Choroid plexus epithelial cell (primary cell): ENCODE results near the gene PARD3.
"Not testable (repeated sequence)": the region's sequence is repeated elsewhere in the genome, so short reads cannot be mapped to it uniquely, and the experiment has no call there.

Source experiments
- DNase-seq: peaks from one replicate; pipeline ENCODE4 v3.0.0-alpha.2; 2010; ENCODE audit warnings: low read depth
- H3K4me3 ChIP-seq: 2 replicates; pipeline ENCODE4 v1.5.1; 2011; ENCODE audit warnings: low read depth, mild to moderate bottlenecking, control low read depth, low read length, moderate library complexity
- CTCF ChIP-seq: conservative IDR thresholded peaks from 2 replicates; pipeline ENCODE4 v1.5.1; 2011; ENCODE audit warnings: low read depth, mild to moderate bottlenecking, control low read depth, inconsistent platforms, low read length, moderate library complexity

PARD3 gene

GRCh38 chr10:34274906-34275305 is 540.2 kb downstream of the PARD3 start:
- DNase-seq = no peak
- no peak for TF ChIP-seq CTCF
- no peak overlapping the region for H3K4me3 ChIP-seq

GRCh38 chr10:34273340-34273739 is 541.8 kb downstream of the PARD3 start:
- TF ChIP-seq CTCF = no peak
- H3K4me3 ChIP-seq = no peak overlapping the region
- no peak for DNase-seq

GRCh38 chr10:34272316-34272715 is 542.8 kb downstream of the PARD3 start:
- TF ChIP-seq CTCF = no peak
- DNase-seq = no peak
- no peak overlapping the region for H3K4me3 ChIP-seq

GRCh38 chr10:34268410-34268809 is 546.7 kb downstream of the PARD3 start:
- DNase-seq, H3K4me3 ChIP-seq: not testable (repeated sequence)

- DNase-seq = peak; percentile 43
- H3K4me3 ChIP-seq = no peak overlapping the region
- peak; percentile 35 for TF ChIP-seq CTCF
These were observed 552.1 kb downstream of the PARD3 start for GRCh38 chr10:34262985-34263384.

GRCh38 chr10:34260904-34261303 is 554.2 kb downstream of the PARD3 start:
- no peak overlapping the region for H3K4me3 ChIP-seq
- TF ChIP-seq CTCF = no peak
- no peak for DNase-seq

- TF ChIP-seq CTCF = no peak
- no peak overlapping the region for H3K4me3 ChIP-seq
- no peak for DNase-seq
These were observed 558.9 kb downstream of the PARD3 start for GRCh38 chr10:34256216-34256615.

GRCh38 chr10:34255035-34255434 is 560.1 kb downstream of the PARD3 start:
- no peak for TF ChIP-seq CTCF
- DNase-seq = no peak
- H3K4me3 ChIP-seq = no peak overlapping the region
